HG02885 (cell line): Measurements from ENCODE around the gene OR8I2.
"Not testable (repeated sequence)": the region's sequence is repeated elsewhere in the genome, so short reads cannot be mapped to it uniquely, and the experiment has no call there.

ENCODE experiments used
- ATAC-seq: cut with Tn5 transposase; IDR thresholded peaks from one replicate; pipeline ENCODE4 v1.9.1; 2021; ENCODE audit warnings: mild to moderate bottlenecking; ENCODE audit not compliant: unreplicated experiment, poor library complexity

The OR8I2 gene

GRCh38 chr11:56093008-56093407 lies at the start of gene OR8I2:
OR8I2 (plus strand) TSS chr11:56093308; CDS start chr11:56093308, 0 bp downstream.
- ATAC-seq: no peak

GRCh38 chr11:56045538-56045937 lies 47.6 kb upstream of the OR8I2 start:
- no peak for ATAC-seq

GRCh38 chr11:56048480-56048879 lies 44.6 kb upstream of the OR8I2 start:
- ATAC-seq: no peak

- no peak for ATAC-seq
Measured at GRCh38 chr11:56049487-56049886, 43.6 kb upstream of the OR8I2 start.

- ATAC-seq: not testable (repeated sequence)
Measured at GRCh38 chr11:56056366-56056765, 36.7 kb upstream of the OR8I2 start.

GRCh38 chr11:56057661-56058237 lies 35.4 kb upstream of the OR8I2 start:
- ATAC-seq: not testable (repeated sequence)

GRCh38 chr11:56058260-56058780 lies 34.8 kb upstream of the OR8I2 start:
- not testable (repeated sequence) for ATAC-seq

GRCh38 chr11:56066980-56067379 lies 26.1 kb upstream of the OR8I2 start:
- no peak for ATAC-seq

GRCh38 chr11:56089697-56090096 lies 3.4 kb upstream of the OR8I2 start:
- no peak for ATAC-seq

GRCh38 chr11:56103210-56103737 lies 10.2 kb downstream of the OR8I2 start, which contains the start of gene OR8H2:
OR8H2 (plus strand) TSS chr11:56103687; CDS start chr11:56105043, 1,356 bp downstream.
- ATAC-seq: no peak

GRCh38 chr11:56122073-56122472 lies 29.0 kb downstream of the OR8I2 start, which contains the start of gene OR8H3:
OR8H3 (plus strand) TSS chr11:56122373; CDS start chr11:56122373, 0 bp downstream.
- no peak for ATAC-seq

GRCh38 chr11:56140151-56140661 lies 47.1 kb downstream of the OR8I2 start, which contains the start of gene OR8J3:
OR8J3 (minus strand) TSS chr11:56140201; CDS start chr11:56137718, 2,483 bp downstream.
- no peak for ATAC-seq

GRCh38 chr11:56143681-56144080 lies 50.6 kb downstream of the OR8I2 start:
- ATAC-seq: not testable (repeated sequence)
